Large intestine (tissue), 3 donors: ENCODE results near the gene ARL15. TPM values are rescaled to one million over a fixed set of nuclear protein-coding genes. Genes with fewer than 3 reads are reported as not detected.

ENCODE experiments used
- DNase-seq, 2 donors: peaks; one replicate each; pipeline versions ENCODE4 v3.0.0 to v3.0.0-alpha.2; 2013
- H3K27ac ChIP-seq: one replicate; pipeline ENCODE4 v1.5.1; 2013; ENCODE audit warnings: low read length
- H3K27me3 ChIP-seq: 2 replicates; pipeline ENCODE4 v1.6.1; 2013; ENCODE audit warnings: low read length; ENCODE audit not compliant: control insufficient read depth, insufficient read depth
- H3K36me3 ChIP-seq: 2 replicates; pipeline ENCODE4 v1.6.1; 2013; ENCODE audit warnings: low read length; ENCODE audit not compliant: control insufficient read depth, insufficient read depth
- H3K4me1 ChIP-seq: one replicate; pipeline ENCODE4 v1.6.1; 2013; ENCODE audit warnings: low read length; ENCODE audit not compliant: control insufficient read depth, insufficient read depth
- H3K4me3 ChIP-seq: one replicate; pipeline ENCODE4 v1.5.1; 2013; ENCODE audit warnings: low read length
- H3K9me3 ChIP-seq: one replicate; pipeline ENCODE4 v1.6.1; 2013; ENCODE audit warnings: mild to moderate bottlenecking, low read depth, low read length, moderate library complexity; ENCODE audit not compliant: control insufficient read depth
- WGBS: methylation state at CpG from one replicate; pipeline ENCODE4 v1.1.5; 2013; ENCODE audit warnings: low lambda C conversion rate; ENCODE audit not compliant: insufficient coverage; 5-methylcytosine and 5-hydroxymethylcytosine counted together
- polyA plus RNA-seq: library from polyadenylated mRNA; unstranded; fragments of 120-200 nt; gene quantifications from one replicate; pipeline ENCODE4 v1.2.1, GENCODE V29; 2013

ARL15 gene
- polyA plus RNA-seq, 1 donor: 41.5 TPM

GRCh38 chr5:53950621-53951020, 359.8 kb downstream of the ARL15 start:
- WGBS: no CpG with 5 or more reads among the region's 3 CpGs
- Histone ChIP-seq H3K4me3 (no peak overlapping the region), H3K27ac (no peak overlapping the region), H3K9me3 (no peaks in the 10 kb centered on the region), H3K36me3 (peaks cover 2% of the 10 kb centered on the region), H3K4me1 (no peaks in the 10 kb centered on the region), H3K27me3 (no peaks in the 10 kb centered on the region)
- DNase-seq: no peak

- H3K4me3 ChIP-seq: no peak overlapping the region
- no peaks in the 10 kb centered on the region for H3K27me3 ChIP-seq
- 100% methylated on average over 1 of the region's 4 CpGs for WGBS
- no peak overlapping the region for H3K27ac ChIP-seq
- DNase-seq: no peak
- no peaks in the 10 kb centered on the region for H3K9me3 ChIP-seq
- peaks cover 2% of the 10 kb centered on the region for H3K36me3 ChIP-seq
- H3K4me1 ChIP-seq: no peaks in the 10 kb centered on the region
These were observed 361.8 kb downstream of the ARL15 start for GRCh38 chr5:53948598-53948997.

GRCh38 chr5:53946405-53947100, 363.8 kb downstream of the ARL15 start:
- H3K27ac ChIP-seq: no peak overlapping the region
- DNase-seq: no peak
- H3K27me3 ChIP-seq: no peaks in the 10 kb centered on the region
- H3K4me3 ChIP-seq: no peak overlapping the region
- peaks cover 9% of the 10 kb centered on the region for H3K36me3 ChIP-seq
- WGBS: 100% methylated on average over 1 of the region's 5 CpGs
- H3K9me3 ChIP-seq: no peaks in the 10 kb centered on the region
- H3K4me1 ChIP-seq: no peaks in the 10 kb centered on the region

GRCh38 chr5:53944981-53945380, 365.4 kb downstream of the ARL15 start:
- WGBS: 62% methylated on average over 6 of the region's 7 CpGs
- Histone ChIP-seq H3K36me3 (peaks cover 7% of the 10 kb centered on the region), H3K4me3 (no peak overlapping the region), H3K27me3 (no peaks in the 10 kb centered on the region), H3K9me3 (no peaks in the 10 kb centered on the region), H3K4me1 (no peaks in the 10 kb centered on the region), H3K27ac (no peak overlapping the region)
- peak in 1 of 2 donors; percentile 10 for DNase-seq

- peaks cover 9% of the 10 kb centered on the region for H3K36me3 ChIP-seq
- H3K9me3 ChIP-seq: no peaks in the 10 kb centered on the region
- no peak overlapping the region for H3K4me3 ChIP-seq
- no peak overlapping the region for H3K27ac ChIP-seq
- DNase-seq: no peak
- WGBS: no CpG with 5 or more reads among the region's 1 CpG
- no peaks in the 10 kb centered on the region for H3K4me1 ChIP-seq
- H3K27me3 ChIP-seq: no peaks in the 10 kb centered on the region
These were observed 366.4 kb downstream of the ARL15 start for GRCh38 chr5:53943938-53944337.

GRCh38 chr5:53942724-53943123, 367.6 kb downstream of the ARL15 start:
- Histone ChIP-seq H3K27ac (no peak overlapping the region), H3K4me3 (no peak overlapping the region), H3K4me1 (no peaks in the 10 kb centered on the region), H3K27me3 (no peaks in the 10 kb centered on the region), H3K9me3 (no peaks in the 10 kb centered on the region), H3K36me3 (peaks cover 9% of the 10 kb centered on the region)
- DNase-seq: no peak
- 86% methylated on average over 5 of the region's 6 CpGs for WGBS

GRCh38 chr5:53940921-53941320, 369.5 kb downstream of the ARL15 start:
- no peaks in the 10 kb centered on the region for H3K27me3 ChIP-seq
- no peak overlapping the region for H3K4me3 ChIP-seq
- no peaks in the 10 kb centered on the region for H3K4me1 ChIP-seq
- no peak for DNase-seq
- WGBS: 82% methylated on average over 1 of the region's 1 CpG
- peaks cover 9% of the 10 kb centered on the region for H3K36me3 ChIP-seq
- H3K9me3 ChIP-seq: no peaks in the 10 kb centered on the region
- H3K27ac ChIP-seq: no peak overlapping the region

- 100% methylated on average over 1 of the region's 2 CpGs for WGBS
- no peaks in the 10 kb centered on the region for H3K4me1 ChIP-seq
- no peaks in the 10 kb centered on the region for H3K9me3 ChIP-seq
- H3K4me3 ChIP-seq: no peak overlapping the region
- H3K27ac ChIP-seq: no peak overlapping the region
- peaks cover 3% of the 10 kb centered on the region for H3K36me3 ChIP-seq
- DNase-seq: no peak
- no peaks in the 10 kb centered on the region for H3K27me3 ChIP-seq
These were observed 372.9 kb downstream of the ARL15 start for GRCh38 chr5:53937467-53937866.

- DNase-seq: no peak
- peaks cover 3% of the 10 kb centered on the region for H3K36me3 ChIP-seq
- H3K27ac ChIP-seq: no peak overlapping the region
- no peak overlapping the region for H3K4me3 ChIP-seq
- no peaks in the 10 kb centered on the region for H3K27me3 ChIP-seq
- WGBS: 100% methylated on average over 1 of the region's 7 CpGs
- no peaks in the 10 kb centered on the region for H3K9me3 ChIP-seq
- H3K4me1 ChIP-seq: no peaks in the 10 kb centered on the region
These were observed 373.7 kb downstream of the ARL15 start for GRCh38 chr5:53936481-53937352.

GRCh38 chr5:53934151-53934820, 376.1 kb downstream of the ARL15 start:
- Histone ChIP-seq H3K27me3 (no peaks in the 10 kb centered on the region), H3K4me3 (no peak overlapping the region), H3K36me3 (peaks cover 1% of the 10 kb centered on the region), H3K4me1 (peaks cover 5% of the 10 kb centered on the region), H3K27ac (no peak overlapping the region), H3K9me3 (no peaks in the 10 kb centered on the region)
- WGBS: 82% methylated on average over 2 of the region's 4 CpGs
- no peak for DNase-seq
